NCI-H446 (cell line): ENCODE measurements around the gene NEGR1.

Experiments used
- DNase-seq, 2 experiments: peaks; one replicate each; lab custom pipeline; 2025; lab: John Stamatoyannopoulos, UW

The NEGR1 gene

DNA sequence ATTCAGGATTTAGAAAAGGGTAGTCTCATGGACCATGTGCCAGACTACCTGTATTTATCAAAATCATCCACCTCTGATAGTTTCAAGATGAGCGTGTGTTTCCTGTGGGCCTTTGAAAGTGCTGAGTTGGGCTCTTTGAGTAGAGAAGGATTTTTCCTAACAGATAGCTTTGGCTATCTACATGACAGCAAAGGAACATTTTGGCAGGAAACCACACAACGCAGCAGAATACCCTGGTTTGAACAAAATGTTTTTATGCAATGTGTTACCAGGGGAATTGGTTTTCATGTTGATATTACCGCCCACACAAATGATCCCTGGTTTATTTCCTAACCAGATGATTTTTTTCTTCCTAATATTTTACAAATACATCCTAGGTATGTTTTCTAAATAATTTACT is 431.4 kb downstream of the NEGR1 start:
- DNase-seq: peak; percentile 29 to 50

DNA sequence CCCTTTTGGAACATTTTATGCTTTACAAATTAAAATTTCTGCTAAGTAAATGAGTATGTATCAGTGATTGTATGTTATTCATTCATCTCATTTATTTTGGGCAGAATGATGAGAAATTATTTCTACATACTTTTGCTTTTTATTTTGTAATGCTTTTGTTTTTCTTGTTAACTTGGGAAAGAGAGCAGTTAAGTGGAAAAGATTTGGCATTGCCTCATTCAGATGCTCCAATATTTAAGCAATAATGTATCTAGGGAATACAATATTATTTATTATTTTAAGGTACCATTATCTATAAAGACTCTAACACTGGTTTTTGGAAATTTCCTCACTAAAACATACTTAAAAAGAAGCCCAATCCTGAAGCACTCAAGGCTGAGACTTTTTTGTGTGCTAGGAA is 431.8 kb downstream of the NEGR1 start:
- no peak for DNase-seq

DNA sequence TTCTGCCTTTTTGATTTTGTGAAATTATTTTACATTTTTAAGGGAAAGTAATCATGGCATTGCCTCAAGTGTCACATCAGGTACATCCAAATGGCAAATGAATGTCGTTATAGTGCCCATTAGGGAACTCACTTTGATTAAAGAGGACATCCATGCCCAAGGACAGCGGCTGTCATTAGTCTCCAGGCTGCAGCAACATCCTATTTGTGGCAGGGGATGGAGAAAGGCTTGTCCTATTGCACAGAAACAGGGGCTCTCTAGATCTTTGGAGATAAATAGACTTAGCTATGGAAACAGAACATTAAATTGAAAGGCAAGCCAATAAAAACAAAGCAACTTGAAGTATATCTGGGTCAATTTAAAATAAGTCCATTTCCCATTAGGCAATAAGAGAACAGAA is 439.3 kb downstream of the NEGR1 start:
- no peak for DNase-seq

DNA sequence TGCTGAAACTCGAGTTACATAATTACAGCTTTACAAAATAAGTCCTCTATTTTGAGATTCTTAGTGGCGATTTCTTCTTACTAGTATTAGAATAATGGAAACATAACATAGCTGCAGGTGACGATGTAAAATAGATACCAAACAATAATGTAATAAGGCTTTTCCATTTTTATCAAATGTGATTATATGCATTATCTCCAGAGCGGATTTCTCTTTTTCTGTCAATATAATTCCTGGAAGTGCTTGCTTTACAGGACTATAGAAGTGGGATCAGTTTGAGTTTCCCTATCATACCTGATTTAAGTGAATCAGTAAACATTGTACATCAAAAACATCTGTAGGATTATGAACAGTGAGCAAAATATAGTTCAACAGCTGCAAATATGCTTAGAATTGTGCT is 442.5 kb downstream of the NEGR1 start:
- no peak for DNase-seq

DNA sequence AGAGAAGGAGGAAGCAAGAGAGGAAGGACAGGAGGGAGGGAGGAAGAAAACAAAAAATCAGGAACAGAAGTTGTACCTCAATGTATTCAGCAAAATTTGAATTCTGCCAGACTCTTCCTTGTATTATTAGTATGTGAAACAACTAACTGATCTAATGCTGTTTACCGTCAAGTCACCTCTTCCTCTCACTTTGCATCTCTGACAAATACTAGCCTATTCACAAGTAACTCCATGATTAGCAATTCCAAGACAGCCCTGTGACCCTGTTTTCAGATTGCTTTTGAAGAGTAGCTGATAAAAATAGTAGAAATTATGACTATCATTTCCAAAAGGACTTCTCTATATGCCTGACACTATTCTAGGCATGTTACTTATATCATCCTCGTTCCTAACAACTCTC is 445.4 kb downstream of the NEGR1 start:
- no peak for DNase-seq

DNA sequence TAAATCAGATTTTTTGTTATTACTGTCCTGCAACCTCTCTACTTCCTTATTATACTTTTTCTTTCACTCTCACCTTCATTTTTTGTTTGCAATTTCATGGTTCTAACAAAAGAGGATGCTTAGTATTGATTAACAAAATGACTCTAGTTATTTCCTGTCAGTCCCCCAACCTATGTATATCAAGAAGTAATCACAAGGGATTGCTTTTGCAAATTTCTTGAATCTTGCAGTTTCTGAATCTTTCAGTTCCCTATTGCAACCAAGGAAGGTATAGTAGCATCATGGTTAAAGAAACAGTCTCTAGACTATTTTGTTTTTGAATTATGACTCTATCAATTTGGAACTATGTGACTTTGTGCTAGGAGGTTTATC is 446.9 kb downstream of the NEGR1 start:
- no peak for DNase-seq

DNA sequence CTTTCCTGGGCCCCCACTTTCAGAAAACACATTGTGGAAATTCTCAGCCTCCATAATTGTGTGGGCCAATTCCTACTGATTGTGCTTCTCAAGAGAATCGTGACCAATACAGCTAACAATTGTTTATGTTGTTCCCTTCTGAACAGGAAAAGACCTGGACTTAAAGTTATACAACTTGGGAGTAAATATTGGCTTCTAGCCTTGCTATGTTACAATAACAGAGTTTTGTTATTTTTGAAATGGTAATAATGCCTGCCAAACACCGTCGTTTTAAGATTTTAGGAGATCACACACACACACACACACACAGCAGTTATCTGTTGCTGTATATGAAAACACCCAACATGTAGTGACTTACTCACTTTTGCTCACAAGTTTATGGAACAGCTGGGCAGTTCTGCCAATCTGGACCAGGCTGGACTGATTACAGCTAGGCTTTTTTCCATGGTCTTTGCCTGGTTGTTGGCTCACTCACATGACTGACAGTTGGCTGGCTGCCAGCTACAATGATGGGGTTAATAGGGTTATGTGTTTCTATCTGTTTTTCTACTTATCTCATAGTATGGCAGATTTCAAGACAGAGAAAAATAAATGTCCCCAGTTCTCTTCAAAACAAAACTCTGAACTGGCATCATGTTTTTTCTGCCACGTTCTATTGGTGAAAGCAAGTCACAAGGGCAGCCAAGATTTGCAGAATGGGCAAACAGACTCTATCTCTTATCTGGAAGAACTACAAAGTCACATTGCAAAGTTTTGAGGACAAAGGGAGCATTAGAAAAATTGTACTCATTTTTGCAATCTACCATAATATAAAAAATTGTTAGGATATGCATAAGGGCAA is 447.5 kb downstream of the NEGR1 start:
- DNase-seq: peak; percentile 27 to 81

DNA sequence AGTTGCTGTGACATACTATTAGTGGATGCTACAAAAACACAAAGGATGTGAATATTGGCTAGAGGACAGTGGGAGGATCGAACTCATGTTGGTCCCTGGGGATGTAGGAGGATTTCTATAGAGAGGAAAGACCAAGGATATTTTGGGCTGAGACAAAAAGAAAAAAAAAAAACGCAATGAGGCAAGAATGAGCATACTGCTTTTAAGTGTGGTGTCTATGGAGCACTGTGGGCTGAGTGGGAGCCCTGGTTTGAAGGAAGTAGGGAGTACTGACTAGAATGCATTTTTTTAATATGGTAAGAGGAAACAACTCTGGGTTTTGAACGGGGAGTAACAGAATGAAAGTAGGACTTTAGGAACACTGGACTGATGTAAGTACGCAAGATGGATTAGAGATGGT is 450.7 kb downstream of the NEGR1 start:
- DNase-seq: no peak

DNA sequence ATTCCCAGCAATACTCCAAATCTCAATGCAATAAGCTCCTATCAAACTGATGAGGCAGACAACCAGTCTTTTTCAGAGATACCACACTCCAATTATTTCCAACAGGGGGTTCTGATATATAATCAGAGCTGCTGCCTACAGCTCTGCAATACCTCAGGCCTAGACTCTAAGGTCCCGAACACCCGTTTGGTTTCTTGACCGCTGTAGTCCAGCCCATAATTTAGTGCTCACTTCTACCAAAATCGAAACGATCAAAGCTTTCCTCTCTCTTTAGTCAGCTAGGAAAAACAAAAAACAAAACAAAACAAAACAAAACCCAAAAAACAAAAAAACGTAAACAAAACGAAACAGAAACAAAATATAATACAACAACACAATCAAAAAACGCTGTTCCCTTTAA is 453.0 kb downstream of the NEGR1 start:
- DNase-seq: no peak

DNA sequence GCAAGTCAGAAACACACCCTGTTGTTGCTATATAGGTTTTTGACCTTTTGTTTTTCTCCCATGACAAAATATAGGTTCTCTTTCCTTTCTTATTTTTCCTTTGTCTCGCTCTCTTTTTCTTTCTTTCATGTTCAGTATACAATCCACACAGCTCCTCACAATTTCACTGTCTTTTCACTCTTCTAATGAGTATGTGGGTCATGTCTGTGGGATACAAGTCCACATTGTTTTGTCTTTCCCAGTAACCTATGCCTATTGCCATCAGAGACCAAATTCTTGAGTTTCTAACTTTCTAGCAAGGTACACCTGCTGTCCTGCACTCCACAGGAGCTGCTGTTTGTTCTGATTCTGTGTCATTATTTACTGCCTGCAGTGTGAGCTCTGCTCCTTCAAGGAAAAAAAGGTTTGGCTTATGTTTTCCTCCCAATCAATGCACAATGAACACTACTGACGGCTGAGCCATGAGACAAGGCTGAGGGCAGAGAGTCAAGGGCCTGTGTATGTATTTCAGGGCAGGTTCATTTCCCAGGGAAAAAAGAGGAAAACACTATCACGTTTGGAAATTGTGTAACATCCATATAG is 453.8 kb downstream of the NEGR1 start:
- DNase-seq: no peak

DNA sequence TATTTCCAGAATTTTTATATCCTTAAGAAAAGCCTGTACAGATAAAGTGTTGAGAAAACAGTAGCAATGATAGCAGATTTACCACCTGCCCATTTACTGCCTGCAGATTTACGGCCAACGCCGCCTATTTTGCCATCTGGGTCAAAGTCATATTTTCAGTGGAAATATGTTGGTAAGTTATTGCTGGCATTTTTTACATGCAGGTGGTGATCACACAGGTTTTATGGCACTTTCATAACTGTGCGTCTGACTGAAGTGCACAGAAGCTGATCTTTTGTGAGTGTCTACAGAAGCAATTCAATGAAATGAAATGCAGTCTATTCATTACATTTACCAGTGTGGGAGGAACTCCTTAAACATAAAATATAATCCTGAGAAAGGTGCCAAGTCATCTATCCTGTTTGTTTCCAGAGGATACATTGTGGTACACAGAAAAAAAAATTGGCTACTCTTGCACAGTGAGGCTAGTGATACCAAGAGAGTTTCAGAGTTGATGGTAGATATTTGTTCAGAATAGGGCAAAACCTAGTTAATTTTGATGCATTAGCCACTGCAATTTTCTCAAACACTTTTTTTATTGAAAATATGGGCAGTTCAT is 458.5 kb downstream of the NEGR1 start:
- DNase-seq: no peak

DNA sequence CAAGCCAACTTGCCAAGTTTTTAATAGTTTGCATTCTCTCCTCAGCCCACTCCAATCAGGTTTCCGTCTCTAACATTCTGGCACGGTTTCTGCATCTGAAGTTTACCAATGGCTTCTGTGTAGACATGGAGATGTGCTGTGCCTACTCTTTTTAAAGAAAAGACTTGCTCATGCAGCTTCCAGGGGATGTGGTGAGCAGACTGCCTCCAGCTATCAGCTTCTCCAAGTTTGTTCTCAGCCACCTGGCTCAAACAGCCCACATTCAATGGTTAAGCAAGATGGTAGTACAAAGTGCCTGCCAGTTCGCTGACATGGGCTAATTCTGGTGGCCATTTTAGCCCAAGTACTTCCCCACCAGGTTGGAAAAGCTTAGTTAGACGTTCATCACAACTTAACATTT is 465.3 kb downstream of the NEGR1 start:
- no peak for DNase-seq

DNA sequence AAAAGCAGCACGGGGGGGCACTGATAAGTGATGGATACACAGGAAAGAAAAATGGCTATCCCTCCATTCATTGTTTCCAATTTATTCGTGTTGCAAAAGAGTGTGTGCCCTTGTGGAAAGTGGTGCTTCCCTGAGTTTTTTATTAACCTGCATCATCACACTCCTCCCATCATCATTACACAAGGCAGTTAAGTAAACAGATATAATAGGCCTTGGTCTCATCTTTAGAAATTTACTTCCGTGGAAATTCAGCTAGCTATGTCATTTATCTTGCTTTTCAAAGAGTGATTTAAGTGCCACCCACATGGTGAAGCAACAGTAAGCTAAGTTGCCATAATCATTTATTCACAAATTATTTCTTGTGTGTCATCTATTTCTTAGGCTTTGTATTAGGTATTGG is 473.3 kb downstream of the NEGR1 start:
- DNase-seq: no peak

DNA sequence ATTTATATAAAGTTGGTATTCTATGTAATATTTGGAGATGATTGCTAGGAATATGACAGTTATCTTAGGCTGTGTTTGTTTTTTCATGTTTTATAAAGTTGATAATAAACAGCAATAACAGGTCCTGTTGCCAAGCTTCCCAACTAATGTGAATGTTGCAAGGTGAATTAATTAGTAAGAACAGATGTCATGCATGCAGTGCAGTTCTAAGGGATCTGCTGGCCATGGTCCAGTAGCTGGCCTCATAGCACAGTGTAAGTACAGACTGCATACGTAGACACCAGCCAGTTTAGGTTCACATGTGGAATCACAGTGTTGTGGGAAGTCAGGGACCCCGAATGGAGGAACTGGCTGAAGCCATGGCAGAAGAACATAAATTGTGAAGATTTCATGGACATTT is 478.2 kb downstream of the NEGR1 start:
- peak; percentile 58 to 80 for DNase-seq

DNA sequence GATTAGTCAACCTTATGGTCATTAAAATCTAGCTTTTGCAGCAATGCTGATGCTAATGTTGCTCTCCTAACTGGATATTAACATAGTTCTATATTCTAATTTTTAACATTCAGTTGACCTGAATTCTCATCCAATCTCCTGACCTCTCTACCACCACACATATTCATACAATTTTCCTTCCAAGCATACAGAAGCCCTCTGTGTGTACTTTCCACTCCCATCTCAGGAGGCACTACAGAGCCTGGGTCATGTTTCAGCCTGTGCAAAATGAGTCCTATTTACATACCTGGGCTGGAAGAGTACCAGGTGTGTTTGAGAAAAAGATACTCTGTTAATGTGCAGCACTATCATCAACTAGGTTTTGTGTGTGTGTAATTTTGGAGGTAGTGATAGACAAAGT is 486.3 kb downstream of the NEGR1 start:
- no peak for DNase-seq

DNA sequence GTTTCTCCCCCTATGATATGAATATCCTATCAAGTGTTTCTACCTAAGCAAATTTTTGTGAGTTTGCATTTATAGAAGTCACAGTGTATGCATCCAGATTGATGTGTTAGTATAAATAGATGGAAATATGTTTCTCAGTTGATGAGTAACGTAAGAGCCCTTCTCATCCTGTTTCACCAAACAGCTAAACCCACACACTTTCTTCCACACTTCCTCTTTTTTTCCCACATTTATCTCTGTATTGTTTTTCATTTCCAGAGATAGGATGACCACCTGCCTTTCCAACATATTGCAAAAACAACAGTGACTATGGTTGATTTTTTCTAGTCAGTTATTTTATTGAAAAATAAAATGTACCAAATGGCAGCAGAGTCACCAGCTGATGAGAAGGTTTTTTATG is 490.1 kb downstream of the NEGR1 start:
- no peak for DNase-seq

DNA sequence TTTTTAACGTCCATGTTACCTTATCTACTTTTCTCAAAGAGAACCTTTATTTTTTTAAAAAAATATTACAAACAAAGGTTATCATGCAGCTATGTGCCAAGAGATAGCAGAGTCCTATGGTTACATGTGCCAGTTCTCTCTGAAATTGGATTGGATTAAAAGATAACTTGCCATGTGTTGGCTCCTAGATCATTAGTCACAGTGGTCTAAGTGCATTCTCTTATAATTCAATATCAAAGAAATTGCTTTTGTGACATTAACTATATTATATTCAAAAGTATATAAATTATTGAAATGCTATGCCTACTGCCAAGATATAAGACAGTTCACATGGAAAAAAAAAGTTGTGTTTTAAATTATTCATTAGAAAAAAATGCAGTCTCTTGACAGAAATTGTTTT is 494.2 kb downstream of the NEGR1 start:
- peak in 1 of 2 experiments; percentile 34 for DNase-seq

DNA sequence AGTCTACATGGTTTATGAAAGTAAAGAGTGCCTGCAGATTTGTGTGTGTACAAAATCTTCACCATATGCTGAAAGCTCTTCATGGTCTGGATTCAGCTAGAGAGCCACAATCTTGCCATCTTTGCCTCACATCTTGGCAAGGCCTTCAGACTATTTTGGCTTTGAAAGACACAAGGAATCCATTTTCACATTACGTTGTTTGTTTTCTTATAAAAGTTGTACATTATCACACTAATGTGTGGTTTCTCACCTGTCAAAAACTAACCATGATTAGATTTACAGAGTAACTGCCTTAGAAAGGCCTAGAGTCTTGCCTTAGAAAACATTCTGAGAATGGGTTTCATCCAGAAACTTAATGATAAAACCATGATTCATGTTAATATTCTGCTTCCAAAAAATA is 494.6 kb downstream of the NEGR1 start:
- peak in 1 of 2 experiments; percentile 79 for DNase-seq

DNA sequence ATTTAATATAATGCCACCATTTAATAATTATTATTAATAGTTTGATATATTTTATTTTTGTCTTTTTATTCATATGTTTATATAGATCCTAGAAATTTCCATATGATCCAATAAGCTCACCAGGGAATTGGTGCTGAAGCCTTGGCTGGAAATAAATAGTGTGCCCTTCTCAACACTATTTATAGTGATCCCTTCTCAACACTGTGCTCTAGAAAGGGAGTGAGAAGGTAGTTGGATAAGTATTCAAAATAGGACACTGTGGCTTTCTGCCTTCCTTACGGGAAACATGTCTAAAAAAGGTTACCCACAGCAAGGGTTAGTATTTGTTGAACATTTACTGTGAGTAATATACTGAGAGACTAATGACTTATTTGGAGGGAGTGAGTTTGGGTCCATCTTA is 496.1 kb downstream of the NEGR1 start:
- DNase-seq: no peak

DNA sequence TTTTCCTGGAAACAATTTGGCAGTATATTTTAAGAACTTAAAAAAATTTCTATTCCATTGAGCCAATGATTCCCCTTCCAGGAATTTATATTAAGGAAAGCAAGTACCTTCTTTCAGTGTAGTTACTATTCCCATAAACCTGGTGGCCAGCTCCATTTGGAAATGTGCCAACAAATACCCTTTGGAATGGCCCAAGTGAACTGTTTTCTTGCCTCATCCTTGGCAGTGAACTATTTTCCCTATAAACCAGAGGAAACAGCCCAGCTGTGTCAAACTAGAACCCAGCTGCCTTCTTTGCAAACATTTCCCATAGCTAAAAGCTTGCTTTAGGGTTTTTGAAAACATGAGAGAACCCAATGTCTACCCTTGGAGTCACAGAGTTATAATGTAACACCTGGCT is 496.9 kb downstream of the NEGR1 start:
- peak; percentile 52 to 91 for DNase-seq

DNA sequence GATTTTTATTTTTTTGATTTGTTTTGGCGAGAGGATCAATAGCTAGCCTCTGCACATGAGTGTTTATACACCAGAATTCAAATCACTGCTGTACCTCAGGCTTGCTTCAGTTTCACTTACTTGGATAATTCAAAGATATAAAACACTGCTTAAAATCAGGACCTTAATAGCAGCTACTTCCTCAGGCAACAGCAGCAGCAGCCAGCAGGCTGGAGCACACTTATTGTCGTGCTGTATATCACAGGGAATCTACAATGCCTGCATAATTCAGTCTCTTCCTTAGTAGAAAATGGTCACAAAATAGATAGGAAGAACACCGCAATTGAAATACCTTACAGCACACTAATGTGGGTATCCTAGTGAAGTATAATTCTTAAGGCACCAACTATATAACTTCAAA is 497.3 kb downstream of the NEGR1 start:
- peak in 1 of 2 experiments; percentile 13 for DNase-seq

DNA sequence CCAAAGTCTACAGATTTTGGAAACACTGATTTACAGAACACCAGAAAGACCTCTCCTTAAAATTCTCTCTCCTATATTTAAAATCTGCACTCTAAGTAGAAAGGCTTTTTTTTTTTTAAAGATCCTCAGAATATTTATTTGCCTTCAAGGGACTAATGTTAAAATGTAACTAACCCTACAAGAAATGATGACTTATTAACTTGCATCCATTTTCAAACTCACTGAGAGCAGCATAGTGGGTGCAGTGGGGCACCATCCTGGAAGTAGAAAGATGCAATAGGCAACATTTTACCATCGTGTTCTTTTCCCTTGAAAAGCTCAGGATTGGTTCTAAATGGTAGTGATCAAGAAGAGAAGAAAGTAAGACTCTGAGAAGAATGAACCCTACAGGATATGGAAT is 498.1 kb downstream of the NEGR1 start:
- DNase-seq: no peak

DNA sequence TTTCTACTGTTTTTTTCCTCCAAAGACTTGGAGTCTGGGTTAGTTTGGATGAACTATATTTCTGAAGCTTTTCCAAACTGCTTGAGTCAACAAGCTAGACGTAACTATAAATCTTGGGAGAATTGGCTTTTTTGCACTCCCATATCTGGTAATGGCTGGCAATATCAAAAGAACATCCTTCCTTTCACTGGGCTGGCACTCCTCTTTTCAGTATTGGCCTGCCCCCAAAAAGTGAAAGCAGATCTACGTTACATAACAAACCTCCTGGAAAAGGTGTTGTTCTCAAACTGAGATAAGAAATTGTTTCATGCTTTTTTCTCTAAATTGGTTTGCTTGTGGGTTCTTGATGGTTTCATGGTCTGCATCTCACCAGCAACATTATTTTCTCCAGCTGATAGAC is 499.3 kb downstream of the NEGR1 start:
- DNase-seq: peak; percentile 7 to 48

DNA sequence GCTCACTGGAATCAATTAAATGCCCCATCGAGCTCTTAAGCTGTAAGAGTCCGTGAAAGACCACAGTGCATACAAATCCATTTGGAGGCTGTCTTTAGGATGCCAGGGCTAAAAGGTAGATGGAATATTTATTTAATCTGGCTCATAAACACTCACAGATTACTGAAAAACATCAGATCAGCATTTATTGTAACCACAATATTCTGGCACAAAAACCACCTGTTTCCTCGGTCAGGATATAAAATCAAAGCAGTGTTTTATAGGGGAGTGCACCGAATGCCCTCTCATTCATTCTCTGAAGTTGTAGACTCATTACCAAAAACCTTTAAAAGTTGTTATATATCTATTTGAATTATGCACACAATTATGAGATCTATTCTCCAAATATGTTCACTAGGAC is 500.9 kb downstream of the NEGR1 start:
- no peak for DNase-seq
